ENCODE data around the gene SLC39A3.

- TF ChIP-seq POLR2A (IDR thresholded peaks at IDR 0.05; ENCODE audit: low read depth, low read length) (no peak), TAF1 (IDR thresholded peaks at IDR 0.05; ENCODE audit: low read depth, low read length) (no peak), POLR2AphosphoS5 (IDR thresholded peaks at IDR 0.05; ENCODE audit: low read depth, low read length) (no peak), SPI1 (IDR thresholded peaks at IDR 0.05; ENCODE audit: low read depth, low read length) (no peak), PAX5 (IDR thresholded peaks at IDR 0.05; ENCODE audit: insufficient read depth, low read length, severe bottlenecking) (no peak)
Measured at GRCh38 chr19:2720777-2721569, 18.8 kb downstream of the SLC39A3 start, which contains the start of gene DIRAS1.

Data from GM12891 (cell line).